Measurements from ENCODE around the gene SLC4A5. TPM values are rescaled to one million over a fixed set of nuclear protein-coding genes. Genes with fewer than 3 reads are reported as not detected.

The SLC4A5 gene
- total RNA-seq, 1 donor from 2014 or later = 4.4 TPM

DNA sequence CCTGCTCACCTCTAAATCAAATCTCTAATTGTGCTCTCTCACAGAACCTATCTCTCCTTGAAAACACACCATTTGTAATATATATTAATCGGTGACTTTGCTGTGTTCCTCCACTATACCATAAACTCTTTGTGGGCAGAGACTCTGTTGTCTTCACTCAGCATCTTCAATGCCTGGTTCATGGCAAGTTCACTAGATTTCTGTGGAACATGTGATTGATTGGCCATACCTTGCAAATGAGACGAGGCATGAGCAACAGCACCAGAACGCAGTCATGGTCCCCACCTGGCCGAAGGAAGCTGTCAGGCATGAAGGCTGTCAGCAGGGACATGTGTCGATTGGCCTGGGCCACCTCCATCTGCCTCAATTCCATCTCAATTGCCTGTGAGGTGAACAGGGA lies 25.3 kb upstream of the SLC4A5 start:
- no peak overlapping the region for H3K4me3 ChIP-seq
- H3K27ac ChIP-seq = no peak overlapping the region
- no peak for TF ChIP-seq POLR2A (IDR thresholded peaks at IDR 0.05)
- TF ChIP-seq POLR2AphosphoS5 (IDR thresholded peaks at IDR 0.05; ENCODE audit: insufficient read depth in 1 of 2, low read depth in 1 of 2) = no peak
- TF ChIP-seq, protein P1, sequence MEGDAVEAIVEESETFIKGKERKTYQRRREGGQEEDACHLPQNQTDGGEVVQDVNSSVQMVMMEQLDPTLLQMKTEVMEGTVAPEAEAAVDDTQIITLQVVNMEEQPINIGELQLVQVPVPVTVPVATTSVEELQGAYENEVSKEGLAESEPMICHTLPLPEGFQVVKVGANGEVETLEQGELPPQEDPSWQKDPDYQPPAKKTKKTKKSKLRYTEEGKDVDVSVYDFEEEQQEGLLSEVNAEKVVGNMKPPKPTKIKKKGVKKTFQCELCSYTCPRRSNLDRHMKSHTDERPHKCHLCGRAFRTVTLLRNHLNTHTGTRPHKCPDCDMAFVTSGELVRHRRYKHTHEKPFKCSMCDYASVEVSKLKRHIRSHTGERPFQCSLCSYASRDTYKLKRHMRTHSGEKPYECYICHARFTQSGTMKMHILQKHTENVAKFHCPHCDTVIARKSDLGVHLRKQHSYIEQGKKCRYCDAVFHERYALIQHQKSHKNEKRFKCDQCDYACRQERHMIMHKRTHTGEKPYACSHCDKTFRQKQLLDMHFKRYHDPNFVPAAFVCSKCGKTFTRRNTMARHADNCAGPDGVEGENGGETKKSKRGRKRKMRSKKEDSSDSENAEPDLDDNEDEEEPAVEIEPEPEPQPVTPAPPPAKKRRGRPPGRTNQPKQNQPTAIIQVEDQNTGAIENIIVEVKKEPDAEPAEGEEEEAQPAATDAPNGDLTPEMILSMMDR (IDR thresholded peaks at IDR 0.05) = no peak
- no peaks in the 10 kb centered on the region for H3K27me3 ChIP-seq
- H3K36me3 ChIP-seq = peaks cover 0 to 74% of the 10 kb centered on the region in 2 donors
- no peak for DNase-seq (ENCODE audit: extremely low spot score in 2 of 2)
- H3K9me3 ChIP-seq = no peaks in the 10 kb centered on the region
- intact Hi-C loops (cut with DNase I) = no loop called here
- H3K4me1 ChIP-seq = peaks cover 9% of the 10 kb centered on the region

DNA sequence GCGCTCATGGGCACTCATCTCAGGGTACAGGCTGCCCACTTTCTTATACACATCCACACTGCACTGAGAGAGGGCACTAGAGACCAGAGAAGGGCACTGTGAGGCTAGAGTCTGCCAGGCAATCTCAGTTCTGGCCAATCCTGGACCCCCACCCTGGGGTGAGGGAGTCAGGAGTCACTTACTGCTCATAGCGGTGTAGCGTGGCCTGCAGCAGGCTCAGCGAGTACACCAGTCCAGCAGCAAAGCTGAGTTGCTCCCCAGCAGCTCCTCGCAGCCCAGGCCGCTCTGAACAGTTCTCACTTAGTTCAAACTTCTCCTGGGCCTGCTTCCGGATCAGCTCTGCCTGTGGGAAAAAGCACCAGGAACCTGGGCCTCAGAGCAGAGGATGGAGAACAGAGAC lies 24.6 kb upstream of the SLC4A5 start:
- DNase-seq (ENCODE audit: extremely low spot score in 2 of 2) = no peak
- Histone ChIP-seq H3K27ac (no peak overlapping the region), H3K4me3 (no peak overlapping the region), H3K9me3 (no peaks in the 10 kb centered on the region), H3K36me3 (peaks cover 0 to 82% of the 10 kb centered on the region in 2 donors), H3K4me1 (peaks cover 2% of the 10 kb centered on the region), H3K27me3 (no peaks in the 10 kb centered on the region)
- TF ChIP-seq, protein P1 (IDR thresholded peaks at IDR 0.05) = no peak
- intact Hi-C loops (cut with DNase I) = no loop called here

DNA sequence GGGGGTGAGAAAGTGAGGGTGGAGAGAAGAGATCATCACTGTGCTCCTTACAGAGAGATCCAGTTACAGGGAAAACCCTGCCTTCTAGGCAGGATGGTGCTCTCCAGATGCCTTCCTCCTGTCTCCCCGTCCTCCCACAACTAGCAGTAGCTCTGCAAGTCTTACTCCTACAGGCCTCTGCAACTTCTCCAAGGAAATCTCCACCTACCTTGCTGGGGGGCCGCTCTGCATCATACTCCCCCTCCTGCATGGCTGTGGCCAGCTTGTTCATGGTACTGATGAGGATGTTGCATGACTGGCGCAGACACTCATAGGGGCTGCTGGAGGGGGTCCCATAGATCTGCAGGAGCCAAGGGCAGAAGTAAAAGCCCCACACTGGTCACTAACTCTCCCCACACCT lies 22.8 kb upstream of the SLC4A5 start:
- peaks cover 0 to 97% of the 10 kb centered on the region in 2 donors for H3K36me3 ChIP-seq
- intact Hi-C loops (cut with DNase I) = no loop called here

DNA sequence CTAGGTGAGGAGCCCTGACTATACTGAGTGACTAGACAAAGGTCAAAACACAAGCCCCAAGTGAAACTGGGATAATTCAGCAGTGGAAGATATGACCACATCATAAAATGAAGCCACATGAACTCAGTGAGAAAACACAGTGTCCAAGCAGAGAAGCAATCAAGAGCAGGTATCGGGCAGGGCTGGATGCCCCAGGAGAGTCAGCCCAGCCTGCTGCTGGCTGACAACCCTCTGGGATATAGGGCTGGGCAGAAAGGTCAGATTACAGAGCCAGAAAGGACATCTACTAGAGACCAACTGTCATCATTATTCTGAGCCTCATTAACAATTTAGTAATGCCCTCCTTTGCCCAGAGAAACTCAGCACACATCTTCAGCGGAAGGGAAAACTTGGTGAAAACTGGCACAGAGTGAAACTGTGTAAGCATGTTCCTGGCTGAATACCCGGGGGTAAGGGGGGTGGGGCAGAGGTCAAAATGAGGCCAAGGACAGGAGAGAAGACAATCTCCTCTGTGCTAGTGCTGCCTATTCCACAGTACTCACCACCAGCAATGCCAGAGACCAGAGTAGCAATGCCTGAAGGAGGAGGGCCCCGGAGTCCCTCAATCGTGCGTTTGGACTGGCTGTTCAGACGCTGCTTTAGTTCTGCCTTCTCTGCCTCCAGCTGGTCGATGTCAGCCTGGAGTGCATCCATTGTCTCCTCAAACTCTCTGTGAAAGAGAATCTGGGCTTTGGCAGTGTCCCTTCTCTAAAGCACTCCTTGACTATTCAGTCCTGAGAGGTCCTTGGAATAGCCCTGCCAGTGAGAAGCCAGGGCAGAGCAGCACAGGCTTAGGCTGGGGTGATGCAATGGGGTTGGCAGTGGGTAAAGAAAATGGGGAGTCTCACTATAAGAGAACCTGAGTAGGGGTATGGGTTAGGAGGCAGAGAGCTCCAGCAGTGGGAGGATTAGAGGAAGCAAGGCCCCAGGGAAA lies 21.6 kb upstream of the SLC4A5 start:
- intact Hi-C loops (cut with DNase I) = no loop called here
- no peak overlapping the region for H3K4me3 ChIP-seq
- H3K4me1 ChIP-seq = no peaks in the 10 kb centered on the region
- DNase-seq (ENCODE audit: extremely low spot score in 2 of 2) = no peak
- H3K27ac ChIP-seq = no peak overlapping the region
- no peaks in the 10 kb centered on the region for H3K27me3 ChIP-seq
- H3K36me3 ChIP-seq = peaks cover 0 to 95% of the 10 kb centered on the region in 2 donors
- no peaks in the 10 kb centered on the region for H3K9me3 ChIP-seq
- TF ChIP-seq POLR2AphosphoS5 (IDR thresholded peaks at IDR 0.05; ENCODE audit: insufficient read depth in 1 of 2, low read depth in 1 of 2) (no peak), POLR2A (IDR thresholded peaks at IDR 0.05) (no peak)
- TF ChIP-seq, protein P1 (IDR thresholded peaks at IDR 0.05) = no peak

More for the DNA sequence above, 22.8 kb upstream of the SLC4A5 start:
- H3K9me3 ChIP-seq = no peaks in the 10 kb centered on the region
- no peak for TF ChIP-seq POLR2AphosphoS5 (IDR thresholded peaks at IDR 0.05; ENCODE audit: insufficient read depth in 1 of 2, low read depth in 1 of 2)
- TF ChIP-seq, protein P1 (IDR thresholded peaks at IDR 0.05) = no peak
- TF ChIP-seq POLR2A (IDR thresholded peaks at IDR 0.05) = no peak
- no peak for DNase-seq (ENCODE audit: extremely low spot score in 2 of 2)
- H3K4me1 ChIP-seq = no peaks in the 10 kb centered on the region
- no peaks in the 10 kb centered on the region for H3K27me3 ChIP-seq
- no peak overlapping the region for H3K27ac ChIP-seq
- no peak overlapping the region for H3K4me3 ChIP-seq

DNA sequence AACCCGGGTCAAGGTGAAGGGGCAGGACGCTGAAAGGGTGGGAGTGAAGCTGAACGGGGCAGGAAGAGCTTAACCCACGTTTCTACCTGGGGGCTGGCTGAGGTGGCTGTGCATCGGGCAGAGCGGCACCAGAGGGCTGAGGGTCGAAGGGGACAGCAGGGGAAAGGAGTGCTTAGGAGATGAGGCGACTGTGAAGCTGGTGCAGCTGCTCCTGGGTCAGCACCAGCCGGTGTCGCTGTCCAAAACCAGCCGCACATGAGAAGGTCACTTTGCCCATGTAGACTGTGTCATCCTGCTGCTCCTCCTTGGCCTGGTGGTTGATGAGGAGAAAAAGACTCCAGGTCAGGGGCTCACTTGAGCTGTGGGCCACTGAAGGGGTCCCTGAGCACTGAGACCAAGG lies 18.1 kb upstream of the SLC4A5 start:
- TF ChIP-seq, protein P1 (IDR thresholded peaks at IDR 0.05) = no peak
- TF ChIP-seq POLR2AphosphoS5 (IDR thresholded peaks at IDR 0.05; ENCODE audit: insufficient read depth in 1 of 2, low read depth in 1 of 2) (no peak), POLR2A (IDR thresholded peaks at IDR 0.05) (no peak)
- no peaks in the 10 kb centered on the region for H3K9me3 ChIP-seq
- H3K27ac ChIP-seq = no peak overlapping the region
- H3K4me3 ChIP-seq = no peak overlapping the region
- no peaks in the 10 kb centered on the region for H3K4me1 ChIP-seq
- H3K27me3 ChIP-seq = no peaks in the 10 kb centered on the region
- H3K36me3 ChIP-seq = peaks cover 0 to 73% of the 10 kb centered on the region in 2 donors
- DNase-seq (ENCODE audit: extremely low spot score in 2 of 2) = no peak
- intact Hi-C loops (cut with DNase I) = no loop called here
